GM12801 (cell line): ENCODE data around the gene TCF12.

Source experiments
- TF ChIP-seq, protein P1 (sequence below): IDR thresholded peaks from one replicate; pipeline ENCODE4 v1.5.1; 2011; ENCODE audit warnings: control low read depth; ENCODE audit not compliant: insufficient read length; ENCODE audit errors: extremely low read depth

TCF12 gene

DNA sequence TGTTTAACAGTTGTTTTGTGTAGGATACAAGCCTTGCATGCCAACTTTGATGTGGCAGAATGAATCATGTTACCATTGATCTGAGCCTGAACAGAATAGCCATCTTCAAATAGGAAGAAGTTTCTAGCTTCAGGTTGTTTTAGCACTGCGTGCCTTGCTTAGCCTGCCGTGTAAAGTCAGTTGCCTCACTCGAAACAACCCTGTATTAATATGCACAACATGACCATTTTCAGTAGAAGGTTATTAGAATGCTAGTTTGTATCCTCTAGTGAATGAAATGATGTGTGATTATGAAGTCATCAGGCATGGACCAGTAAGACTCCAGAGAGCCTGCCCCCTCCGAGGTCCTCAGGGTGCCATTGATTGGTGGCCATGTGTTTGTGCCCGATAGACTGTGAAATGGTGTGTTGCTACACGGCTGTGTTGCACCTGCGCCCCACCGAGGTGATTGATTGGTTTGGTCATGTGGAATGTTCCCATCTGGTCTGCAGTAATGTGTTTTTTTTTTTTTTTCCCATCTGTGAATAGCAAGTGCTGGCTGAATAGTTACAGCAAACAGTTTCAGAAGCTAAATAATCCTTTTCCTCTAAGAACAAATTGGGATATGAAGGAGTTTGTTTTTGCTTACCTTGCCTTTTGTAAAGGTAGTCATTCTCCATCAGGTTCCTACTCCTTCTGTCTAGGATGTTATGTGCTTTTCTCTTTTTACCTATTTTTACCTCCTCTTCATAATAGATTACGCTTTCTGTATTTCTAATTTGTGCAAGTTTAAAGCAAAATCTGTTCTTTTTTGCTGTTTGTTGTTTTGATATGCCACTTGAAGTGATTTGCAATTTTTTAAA is 214.9 kb downstream of the TCF12 start:
- TF ChIP-seq, protein P1, sequence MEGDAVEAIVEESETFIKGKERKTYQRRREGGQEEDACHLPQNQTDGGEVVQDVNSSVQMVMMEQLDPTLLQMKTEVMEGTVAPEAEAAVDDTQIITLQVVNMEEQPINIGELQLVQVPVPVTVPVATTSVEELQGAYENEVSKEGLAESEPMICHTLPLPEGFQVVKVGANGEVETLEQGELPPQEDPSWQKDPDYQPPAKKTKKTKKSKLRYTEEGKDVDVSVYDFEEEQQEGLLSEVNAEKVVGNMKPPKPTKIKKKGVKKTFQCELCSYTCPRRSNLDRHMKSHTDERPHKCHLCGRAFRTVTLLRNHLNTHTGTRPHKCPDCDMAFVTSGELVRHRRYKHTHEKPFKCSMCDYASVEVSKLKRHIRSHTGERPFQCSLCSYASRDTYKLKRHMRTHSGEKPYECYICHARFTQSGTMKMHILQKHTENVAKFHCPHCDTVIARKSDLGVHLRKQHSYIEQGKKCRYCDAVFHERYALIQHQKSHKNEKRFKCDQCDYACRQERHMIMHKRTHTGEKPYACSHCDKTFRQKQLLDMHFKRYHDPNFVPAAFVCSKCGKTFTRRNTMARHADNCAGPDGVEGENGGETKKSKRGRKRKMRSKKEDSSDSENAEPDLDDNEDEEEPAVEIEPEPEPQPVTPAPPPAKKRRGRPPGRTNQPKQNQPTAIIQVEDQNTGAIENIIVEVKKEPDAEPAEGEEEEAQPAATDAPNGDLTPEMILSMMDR = no peak

DNA sequence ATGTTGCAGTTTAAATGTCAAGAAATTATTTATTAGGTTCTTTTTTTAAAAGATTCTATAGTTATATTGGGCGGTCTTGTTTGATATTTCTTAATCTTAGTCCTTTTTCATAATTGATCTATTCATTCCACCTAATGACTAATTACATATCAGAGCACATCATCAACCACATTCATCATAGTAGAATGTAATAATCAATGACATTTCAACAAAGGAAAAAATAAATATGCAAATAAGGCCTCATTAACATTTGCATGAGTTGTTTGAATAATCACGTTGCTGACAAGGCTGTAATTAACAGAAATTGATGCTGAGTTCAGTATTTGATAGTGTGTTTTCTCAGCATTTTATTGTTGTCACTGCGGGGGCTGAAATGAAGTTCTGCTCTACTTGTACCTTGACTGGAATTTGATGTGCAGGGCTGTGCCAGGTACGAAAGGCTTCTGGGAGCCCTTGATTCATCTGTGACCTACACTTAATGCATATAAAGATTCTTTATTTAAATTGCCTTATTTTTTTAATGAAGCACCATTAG is 215.7 kb downstream of the TCF12 start:
- TF ChIP-seq, protein P1 = no peak

DNA sequence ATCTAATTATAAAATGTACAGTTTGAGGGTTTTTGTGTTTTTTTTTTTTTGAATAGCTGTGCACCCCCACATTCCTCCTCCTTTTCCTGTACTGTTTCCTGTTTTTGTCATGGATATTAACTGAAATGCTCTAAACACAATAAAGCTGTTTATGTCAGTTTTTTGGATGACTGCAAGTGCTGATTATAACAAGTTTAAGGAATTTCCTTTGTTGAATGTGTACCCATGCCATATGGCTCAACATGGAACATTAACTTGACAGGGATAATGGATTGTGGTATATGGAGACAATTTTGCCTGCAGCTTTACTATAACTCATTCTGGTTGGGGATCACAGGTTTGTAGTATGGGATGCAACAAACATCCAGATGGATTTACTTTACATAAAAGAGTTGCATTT is 216.4 kb downstream of the TCF12 start:
- TF ChIP-seq, protein P1 = no peak

DNA sequence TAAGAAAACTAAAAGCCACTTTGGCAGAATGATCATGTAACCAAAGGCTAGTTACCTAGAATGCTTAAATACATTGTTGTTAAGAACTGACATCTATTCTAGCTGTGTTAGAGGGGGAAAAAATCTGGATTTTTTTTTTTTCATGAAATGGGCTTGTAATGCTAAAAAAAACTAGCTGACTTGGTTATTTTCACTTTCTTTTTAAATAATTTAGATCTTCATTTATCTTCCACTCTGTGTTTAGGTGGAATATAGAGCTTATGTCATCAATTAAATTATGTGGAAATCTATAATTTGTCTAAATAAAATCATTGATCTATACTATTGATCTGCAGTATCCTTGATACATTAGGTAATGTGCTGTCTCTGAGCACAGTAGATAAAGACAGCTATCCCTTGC is 217.4 kb downstream of the TCF12 start:
- TF ChIP-seq, protein P1 = no peak

DNA sequence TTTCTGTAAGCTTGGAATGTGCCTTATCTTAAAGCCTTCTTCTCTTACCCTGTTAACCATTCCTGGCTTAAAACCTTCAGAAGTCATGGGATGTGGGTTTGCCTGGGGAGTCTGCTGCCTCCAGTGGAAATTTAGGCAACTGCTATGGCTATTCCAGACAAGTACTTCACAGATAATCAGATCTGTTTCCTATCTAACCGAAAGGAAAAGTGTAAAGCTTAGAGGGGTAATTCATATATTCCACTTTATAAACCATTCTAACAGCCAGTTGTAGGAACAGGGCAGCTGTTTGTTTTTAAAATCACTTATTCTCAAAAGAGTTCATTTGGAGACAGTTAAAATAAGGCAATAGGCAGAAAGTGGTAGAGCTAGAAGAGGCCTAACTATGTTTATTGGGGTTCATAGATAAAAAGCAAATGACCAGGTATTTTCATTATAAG is 219.9 kb downstream of the TCF12 start:
- TF ChIP-seq, protein P1 = no peak

DNA sequence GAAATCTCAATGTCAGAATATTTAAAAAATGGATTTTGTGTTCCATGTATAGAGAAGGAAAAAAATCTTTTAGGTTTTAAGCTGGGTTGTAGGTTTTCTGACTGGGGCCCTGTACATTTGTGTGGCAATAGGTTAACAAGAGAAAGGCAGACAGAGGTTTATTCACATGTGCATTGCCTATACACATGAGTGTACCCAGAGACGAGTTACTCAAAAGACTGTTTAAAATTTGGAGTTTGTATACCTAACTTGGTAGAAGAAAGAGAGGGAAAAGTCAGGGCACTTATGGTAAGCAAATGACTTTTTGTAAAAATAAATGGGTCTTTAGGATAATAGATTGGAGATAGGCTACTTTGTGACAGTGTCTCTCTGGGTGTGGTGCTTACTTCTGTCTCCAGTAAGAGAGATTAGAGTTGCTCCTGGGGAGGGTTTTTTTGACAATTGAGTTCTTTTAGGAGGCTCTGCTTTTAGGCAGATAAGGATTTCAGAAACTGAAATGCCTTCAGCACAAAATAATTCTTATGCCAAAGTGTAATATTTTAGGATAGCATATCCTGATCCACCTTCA is 225.2 kb downstream of the TCF12 start:
- TF ChIP-seq, protein P1 = no peak

DNA sequence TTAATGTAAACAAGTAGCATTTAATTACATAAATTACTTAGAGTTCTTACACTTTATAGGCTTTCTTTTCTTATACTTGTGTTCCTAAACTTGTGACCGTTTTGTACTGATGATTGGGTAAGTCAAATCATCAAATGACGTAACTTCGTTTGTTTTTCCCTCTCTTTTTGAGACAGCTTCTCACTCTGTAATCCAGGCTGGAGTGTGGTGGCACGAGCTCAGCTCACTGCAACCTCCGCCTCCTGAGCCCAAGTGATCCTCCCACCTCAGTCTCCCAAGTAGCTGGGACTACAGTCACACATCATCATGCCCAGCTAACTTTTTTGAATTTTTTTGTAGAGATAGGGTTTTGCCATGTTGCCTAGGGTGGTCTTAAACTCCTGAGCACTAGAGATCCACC is 226.0 kb downstream of the TCF12 start:
- TF ChIP-seq, protein P1 = no peak
